Suprapubic skin (tissue), 3 donors: ENCODE results near the gene SLC22A9.
"Not testable (repeated sequence)": the region's sequence is repeated elsewhere in the genome, so short reads cannot be mapped to it uniquely, and the experiment has no call there.

ENCODE experiments used
- CTCF ChIP-seq, 2 donors: fragments of 200-600 bp in 1 of 2; fragments of 450-650 bp in 1 of 2; sonication (generic) in 1 of 2; IDR thresholded peaks; one replicate each; pipeline ENCODE4 v1.5.1; 2016 to 2019; ENCODE audit warnings: antibody characterized with exemption in 2 of 2, mild to moderate bottlenecking in 1 of 2, moderate library complexity in 1 of 2
- EP300 ChIP-seq: sonication (generic); formaldehyde crosslinking; IDR thresholded peaks from one replicate; pipeline ENCODE4 v1.6.1; 2017; ENCODE audit warnings: antibody characterized with exemption
- POLR2A ChIP-seq, 2 donors: fragments of 450-650 bp; IDR thresholded peaks; one replicate each; pipeline ENCODE4 v1.6.1; 2017; ENCODE audit warnings: antibody characterized with exemption in 2 of 2, mild to moderate bottlenecking in 2 of 2, moderate library complexity in 2 of 2

GRCh38 chr11:63435351-63435750 lies 65.8 kb downstream of the SLC22A9 start:
- not testable (repeated sequence) for TF ChIP-seq CTCF (IDR thresholded peaks at IDR 0.05); POLR2A (IDR thresholded peaks at IDR 0.05); EP300
